Measurements from ENCODE around the gene ZC3H13.

Gene ZC3H13

DNA sequence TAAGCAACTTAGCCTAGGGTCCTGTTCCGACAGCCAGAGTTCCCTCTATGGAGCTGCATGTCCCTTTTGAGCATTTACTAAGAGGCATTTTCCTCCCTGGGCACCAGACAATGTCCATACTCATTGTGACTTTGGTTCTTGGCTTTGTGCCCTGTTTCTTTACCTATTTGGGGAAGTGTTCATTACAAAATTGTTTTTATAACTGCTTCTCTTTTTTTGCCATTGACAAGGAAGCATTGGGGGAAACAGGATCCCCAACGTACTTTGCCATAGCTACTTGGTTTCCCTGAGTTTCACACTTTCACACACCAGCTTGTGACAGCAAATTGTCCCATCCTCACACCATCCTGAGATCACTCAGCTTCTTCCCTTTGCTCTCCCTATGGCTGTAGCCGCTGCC, 119.9 kb downstream of the ZC3H13 start:
- no peak for DNase-seq (ENCODE audit: low spot score)
- in situ Hi-C loops (cut with MboI; ENCODE audit: low sequenced_read_pairs, unreplicated experiment) = no loop called here
- TF ChIP-seq, protein P1, sequence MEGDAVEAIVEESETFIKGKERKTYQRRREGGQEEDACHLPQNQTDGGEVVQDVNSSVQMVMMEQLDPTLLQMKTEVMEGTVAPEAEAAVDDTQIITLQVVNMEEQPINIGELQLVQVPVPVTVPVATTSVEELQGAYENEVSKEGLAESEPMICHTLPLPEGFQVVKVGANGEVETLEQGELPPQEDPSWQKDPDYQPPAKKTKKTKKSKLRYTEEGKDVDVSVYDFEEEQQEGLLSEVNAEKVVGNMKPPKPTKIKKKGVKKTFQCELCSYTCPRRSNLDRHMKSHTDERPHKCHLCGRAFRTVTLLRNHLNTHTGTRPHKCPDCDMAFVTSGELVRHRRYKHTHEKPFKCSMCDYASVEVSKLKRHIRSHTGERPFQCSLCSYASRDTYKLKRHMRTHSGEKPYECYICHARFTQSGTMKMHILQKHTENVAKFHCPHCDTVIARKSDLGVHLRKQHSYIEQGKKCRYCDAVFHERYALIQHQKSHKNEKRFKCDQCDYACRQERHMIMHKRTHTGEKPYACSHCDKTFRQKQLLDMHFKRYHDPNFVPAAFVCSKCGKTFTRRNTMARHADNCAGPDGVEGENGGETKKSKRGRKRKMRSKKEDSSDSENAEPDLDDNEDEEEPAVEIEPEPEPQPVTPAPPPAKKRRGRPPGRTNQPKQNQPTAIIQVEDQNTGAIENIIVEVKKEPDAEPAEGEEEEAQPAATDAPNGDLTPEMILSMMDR (IDR thresholded peaks at IDR 0.05; ENCODE audit: borderline replicate concordance, control extremely low read depth, extremely low read depth, insufficient read depth, missing control alignments) = no peak

DNA sequence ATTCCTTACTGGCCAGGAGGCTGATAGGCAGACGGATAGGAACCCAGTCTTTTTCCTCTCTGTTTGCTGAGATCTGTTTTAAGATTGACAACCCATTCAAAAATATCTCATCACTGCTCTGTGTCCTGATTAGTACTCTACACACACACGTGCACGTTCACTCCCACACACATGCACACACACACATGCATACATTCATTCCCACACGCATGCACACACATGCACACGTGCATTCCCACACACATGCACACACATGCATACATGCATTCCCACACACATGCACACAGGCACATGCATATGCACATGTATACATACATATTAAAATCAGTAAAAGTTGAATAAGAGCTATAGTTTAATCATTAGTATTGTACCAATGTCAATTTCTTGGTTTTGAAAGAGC, 120.4 kb downstream of the ZC3H13 start:
- in situ Hi-C loops (cut with MboI; ENCODE audit: low sequenced_read_pairs, unreplicated experiment) = no loop called here
- no peak for DNase-seq (ENCODE audit: low spot score)
- TF ChIP-seq, protein P1 (IDR thresholded peaks at IDR 0.05; ENCODE audit: borderline replicate concordance, control extremely low read depth, extremely low read depth, insufficient read depth, missing control alignments) = no peak

DNA sequence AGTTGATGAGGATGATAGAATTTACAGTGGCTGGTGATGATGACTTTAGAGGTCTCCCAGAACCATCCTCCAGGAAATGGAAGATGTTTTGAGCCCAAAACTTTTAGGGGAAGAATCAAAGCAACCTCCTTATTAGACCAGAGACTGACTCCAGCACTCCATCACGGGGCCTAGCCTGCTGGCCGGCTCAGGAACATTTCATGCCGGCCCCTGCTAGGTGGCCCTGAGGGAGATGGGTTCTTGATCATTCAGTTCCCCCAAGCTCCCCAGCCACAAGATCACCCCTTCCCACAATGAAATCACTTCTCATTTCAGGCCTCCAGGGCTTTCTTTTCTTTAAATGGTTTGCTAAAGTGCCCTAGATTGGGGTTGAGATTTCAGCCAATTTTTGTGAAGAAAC, 121.3 kb downstream of the ZC3H13 start:
- in situ Hi-C loops (cut with MboI; ENCODE audit: low sequenced_read_pairs, unreplicated experiment) = no loop called here
- DNase-seq (ENCODE audit: low spot score) = no peak

DNA sequence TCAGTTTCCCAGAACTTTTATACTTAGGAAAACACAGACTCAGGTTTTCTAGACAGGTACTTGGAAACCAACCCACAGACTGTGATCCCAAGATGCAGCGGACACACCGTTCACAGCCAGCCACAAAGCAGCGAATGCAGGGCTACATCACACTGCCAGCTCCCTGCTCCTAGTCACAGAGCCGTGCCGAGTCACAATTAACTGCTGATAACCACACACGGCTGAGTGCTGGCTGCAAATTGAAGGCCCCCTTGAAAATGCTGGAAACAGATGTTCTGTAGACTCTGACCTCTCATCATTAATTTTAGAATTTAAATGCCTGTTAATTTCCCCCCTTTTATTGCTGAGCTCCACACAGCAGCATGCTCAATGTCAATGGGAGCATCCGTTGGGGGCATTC, 122.4 kb downstream of the ZC3H13 start:
- TF ChIP-seq, protein P1 (IDR thresholded peaks at IDR 0.05; ENCODE audit: borderline replicate concordance, control extremely low read depth, extremely low read depth, insufficient read depth, missing control alignments) = no peak
- DNase-seq (ENCODE audit: low spot score) = no peak
- in situ Hi-C loops (cut with MboI; ENCODE audit: low sequenced_read_pairs, unreplicated experiment) = no loop called here

More for the DNA sequence above, 121.3 kb downstream of the ZC3H13 start:
- TF ChIP-seq, protein P1 (IDR thresholded peaks at IDR 0.05; ENCODE audit: borderline replicate concordance, control extremely low read depth, extremely low read depth, insufficient read depth, missing control alignments) = no peak

DNA sequence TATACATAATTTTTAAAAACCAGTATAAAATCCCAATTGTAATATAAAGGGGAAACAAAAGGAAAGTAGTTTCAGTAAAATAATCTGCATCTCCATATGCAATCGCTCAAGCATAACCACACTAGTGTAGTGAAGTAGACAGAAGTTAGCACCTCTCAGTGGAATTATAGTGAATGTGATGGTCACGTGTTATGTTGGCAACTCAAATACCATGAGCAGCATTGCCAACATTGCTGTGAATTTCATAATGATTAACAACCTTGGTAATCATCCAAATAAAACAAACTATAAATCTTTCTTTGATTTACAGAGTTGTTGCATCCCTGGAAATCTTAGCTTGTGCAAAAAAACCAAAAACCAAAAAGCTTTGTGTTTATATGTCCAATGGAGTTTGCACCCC, 123.7 kb downstream of the ZC3H13 start:
- in situ Hi-C loops (cut with MboI; ENCODE audit: low sequenced_read_pairs, unreplicated experiment) = no loop called here
- TF ChIP-seq, protein P1 (IDR thresholded peaks at IDR 0.05; ENCODE audit: borderline replicate concordance, control extremely low read depth, extremely low read depth, insufficient read depth, missing control alignments) = no peak
- DNase-seq (ENCODE audit: low spot score) = no peak

DNA sequence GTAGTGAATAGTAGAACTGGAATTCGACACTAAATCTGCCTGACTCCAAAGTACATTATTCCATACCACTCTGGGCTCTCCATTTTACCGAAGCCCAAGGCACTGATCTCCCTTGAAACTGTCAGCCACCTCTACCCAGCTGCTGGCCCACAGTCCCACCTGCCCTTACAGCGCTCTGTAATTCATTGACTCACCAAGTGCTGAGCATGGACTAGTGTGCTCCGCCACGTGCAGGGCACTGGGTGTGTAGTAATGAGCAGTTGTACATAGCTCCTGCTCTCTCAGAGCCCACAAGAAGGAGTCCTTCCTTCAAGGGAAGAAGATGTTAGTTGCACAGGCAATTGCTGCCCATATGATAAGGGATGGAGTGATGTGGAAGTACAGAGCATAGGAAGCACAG, 124.4 kb downstream of the ZC3H13 start:
- in situ Hi-C loops (cut with MboI; ENCODE audit: low sequenced_read_pairs, unreplicated experiment) = no loop called here
- TF ChIP-seq, protein P1 (IDR thresholded peaks at IDR 0.05; ENCODE audit: borderline replicate concordance, control extremely low read depth, extremely low read depth, insufficient read depth, missing control alignments) = no peak
- DNase-seq (ENCODE audit: low spot score) = no peak

DNA sequence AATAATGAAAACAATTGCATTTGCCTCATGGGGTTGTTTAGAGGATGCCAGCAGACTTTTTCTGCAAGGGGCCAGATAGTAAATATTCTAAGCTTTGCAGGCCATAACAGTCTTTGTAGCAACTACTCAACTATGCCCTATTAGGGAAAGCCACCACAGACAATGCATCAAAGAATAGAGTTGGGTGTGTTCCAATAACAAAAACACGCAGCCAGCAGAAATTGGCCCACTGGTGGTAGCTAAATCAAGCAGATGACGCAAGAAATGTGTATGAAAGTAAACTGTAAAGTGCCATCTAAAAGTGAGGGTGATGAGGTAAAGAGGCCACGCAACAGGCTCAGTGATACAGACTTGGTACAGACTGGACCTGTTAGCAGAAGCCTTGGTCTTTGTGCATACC, 125.8 kb downstream of the ZC3H13 start:
- in situ Hi-C loops (cut with MboI; ENCODE audit: low sequenced_read_pairs, unreplicated experiment) = no loop called here

More for the DNA sequence above, 125.8 kb downstream of the ZC3H13 start:
- no peak for DNase-seq (ENCODE audit: low spot score)
- TF ChIP-seq, protein P1 (IDR thresholded peaks at IDR 0.05; ENCODE audit: borderline replicate concordance, control extremely low read depth, extremely low read depth, insufficient read depth, missing control alignments) = no peak

Data from GM13976 (cell line).